ENCODE data around the gene RIMS1. TPM values are rescaled to one million over a fixed set of nuclear protein-coding genes. Genes with fewer than 3 reads are reported as not detected.

RIMS1 gene
- total and polyA plus RNA-seq, 9 of the 15 experiments (the other 6 are each of a cell fraction or from before 2014, with no cell fraction given): not detected

GRCh38 chr6:72037006-72037405, 150.7 kb downstream of the RIMS1 start:
- no TSS peak for BruUV-seq (replicated peaks)
- Histone ChIP-seq H2AFZ (ENCODE audit: low read depth, low read length) (no peak overlapping the region), H3K4me1 (replicated peaks in 1 of 2; ENCODE audit: control insufficient read depth in 2 of 2, insufficient read depth in 2 of 2, low read length in 2 of 2) (no peaks in the 10 kb centered on the region), H3K9me3 (replicated peaks; ENCODE audit: control insufficient read depth, insufficient read depth, low read depth, low read length) (no peaks in the 10 kb centered on the region), H3K36me3 (ENCODE audit: control insufficient read depth, insufficient read depth, low read length) (no peaks in the 10 kb centered on the region), H3K79me2 (ENCODE audit: control insufficient read depth, insufficient read depth, low read length) (no peaks in the 10 kb centered on the region), H3K9me1 (ENCODE audit: control insufficient read depth, insufficient read depth, low read length) (no peaks in the 10 kb centered on the region), H3K27me3 (ENCODE audit: control insufficient read depth in 2 of 2, insufficient read depth in 2 of 2, low read length in 2 of 2) (no peaks in the 10 kb centered on the region), H3K27ac (ENCODE audit: extremely low read depth, low read depth, low read length) (no peak overlapping the region), H4K20me1 (replicated peaks; ENCODE audit: control insufficient read depth, insufficient read depth, low read length) (no peaks in the 10 kb centered on the region), H3K4me2 (ENCODE audit: insufficient read depth, low read length) (no peak overlapping the region), H3K9ac (ENCODE audit: insufficient read depth in 1 of 2, low read depth in 2 of 2, low read length in 2 of 2) (no peak overlapping the region), H3K4me3 (no peak overlapping the region)
- no peak for ATAC-seq
- intact Hi-C loops (cut with micrococcal nuclease) (no loop called here), in situ Hi-C loops (cut with MboI) (no loop called here)
- WGBS (ENCODE audit: insufficient coverage, low coverage, missing lambda C conversion rate): 0% methylated on average over 4 of the region's 4 CpGs
- TF ChIP-seq DLX4 (CRISPR knock-in tag; IDR thresholded peaks at IDR 0.05) (no peak), ZNF41 (CRISPR knock-in tag; conservative IDR thresholded peaks at IDR 0.05) (no peak), TCFL5 (CRISPR knock-in tag; conservative IDR thresholded peaks at IDR 0.05) (no peak), ZBED1 (IDR thresholded peaks at IDR 0.05) (no peak)
- POLR2A ChIA-PET: no interaction called here
- FAIRE-seq: no peak
- no peak for DNase-seq (ENCODE audit: extremely low read depth in 1 of 4, low spot score in 3 of 4)
- CTCF ChIA-PET (ENCODE audit: low intra/inter-chr PET ratio): no interaction called here

GRCh38 chr6:72040111-72040510, 153.8 kb downstream of the RIMS1 start:
- CTCF ChIA-PET (ENCODE audit: low intra/inter-chr PET ratio): no interaction called here
- no peak for FAIRE-seq
- H2AFZ ChIP-seq (ENCODE audit: low read depth, low read length): no peak overlapping the region

More at GRCh38 chr6:72040111-72040510, 153.8 kb downstream of the RIMS1 start:
- Histone ChIP-seq H3K27me3 (ENCODE audit: control insufficient read depth in 2 of 2, insufficient read depth in 2 of 2, low read length in 2 of 2) (no peaks in the 10 kb centered on the region), H3K9ac (ENCODE audit: insufficient read depth in 1 of 2, low read depth in 2 of 2, low read length in 2 of 2) (no peak overlapping the region), H3K9me3 (replicated peaks; ENCODE audit: control insufficient read depth, insufficient read depth, low read depth, low read length) (no peaks in the 10 kb centered on the region), H3K36me3 (ENCODE audit: control insufficient read depth, insufficient read depth, low read length) (no peaks in the 10 kb centered on the region), H3K4me1 (replicated peaks in 1 of 2; ENCODE audit: control insufficient read depth in 2 of 2, insufficient read depth in 2 of 2, low read length in 2 of 2) (no peaks in the 10 kb centered on the region), H3K4me2 (ENCODE audit: insufficient read depth, low read length) (no peak overlapping the region), H4K20me1 (replicated peaks; ENCODE audit: control insufficient read depth, insufficient read depth, low read length) (no peaks in the 10 kb centered on the region), H3K27ac (ENCODE audit: extremely low read depth, low read depth, low read length) (no peak overlapping the region), H3K79me2 (ENCODE audit: control insufficient read depth, insufficient read depth, low read length) (no peaks in the 10 kb centered on the region), H3K4me3 (no peak overlapping the region), H3K9me1 (ENCODE audit: control insufficient read depth, insufficient read depth, low read length) (no peaks in the 10 kb centered on the region)
- no TSS peak for BruUV-seq (replicated peaks)
- in situ Hi-C loops (cut with MboI): no loop called here
- no peak for ATAC-seq
- POLR2A ChIA-PET: no interaction called here
- no peak for TF ChIP-seq SMARCB1 (IDR thresholded peaks at IDR 0.05; ENCODE audit: insufficient read length, low read depth)
- no peak for DNase-seq (ENCODE audit: extremely low read depth in 1 of 4, low spot score in 3 of 4)
- intact Hi-C loops (cut with micrococcal nuclease): no loop called here
